Activated T-helper 17 cell treated with anti-CD3 and anti-CD28 coated beads, Interleukin-2, amount 50 U/mL, for 72 hours (primary cell): ENCODE data around the gene THSD7A. TPM values are rescaled to one million over a fixed set of nuclear protein-coding genes. Genes with fewer than 3 reads are reported as not detected.

Experiments used
- ATAC-seq: fragments of 150-1000 bp; cut with Tn5 transposase; replicated peaks from 2 replicates; pipeline ENCODE4 v1.10.0; 2021; ENCODE audit warnings: mild to moderate bottlenecking, moderate library complexity
- H3K27ac Mint-ChIP-seq: one replicate; pipeline ENCODE4 v1.8.0; 2022; ENCODE audit warnings: mixed read lengths
- H3K27me3 Mint-ChIP-seq: one replicate; pipeline ENCODE4 v1.8.0; 2022; ENCODE audit warnings: mixed read lengths
- H3K36me3 Mint-ChIP-seq: one replicate; pipeline ENCODE4 v1.8.0; 2022; ENCODE audit warnings: low read depth, mild to moderate bottlenecking, mixed read lengths
- H3K4me1 Mint-ChIP-seq: one replicate; pipeline ENCODE4 v1.8.0; 2022; ENCODE audit warnings: mixed read lengths
- H3K4me3 Mint-ChIP-seq: one replicate; pipeline ENCODE4 v1.8.0; 2022; ENCODE audit warnings: mild to moderate bottlenecking, mixed read lengths
- H3K9me3 Mint-ChIP-seq: one replicate; pipeline ENCODE4 v1.8.0; 2022; ENCODE audit warnings: mixed read lengths
- total RNA-seq, 2 donors: library from RNA; stranded (reverse); gene quantifications; one replicate each; pipeline ENCODE4 v1.2.3, GENCODE V29; 2022

THSD7A gene
- total RNA-seq, 2 donors from 2014 or later, result 0.02 to 0.82 TPM

DNA sequence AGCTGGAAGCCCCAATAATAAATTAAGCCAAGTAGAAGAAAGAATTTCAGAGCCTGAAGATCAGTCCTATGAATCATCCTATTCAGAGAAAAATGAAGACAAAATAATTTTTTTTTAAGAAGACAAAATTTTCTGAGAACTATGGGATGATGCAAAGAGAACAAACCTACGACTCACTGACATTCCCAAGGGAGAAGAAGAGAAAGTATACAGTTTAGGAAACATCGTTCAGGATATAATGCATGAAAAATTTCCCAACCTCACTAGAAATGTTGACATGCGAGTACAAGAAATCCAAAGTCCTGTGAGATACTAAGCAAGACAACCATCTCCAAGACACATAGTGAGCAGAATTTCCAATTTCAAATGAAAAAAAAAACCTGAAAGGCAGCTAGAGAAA is 150.5 kb downstream of the THSD7A start:
- Mint-ChIP-seq H3K27me3 (no peaks in the 10 kb centered on the region), H3K9me3 (peaks cover 21% of the 10 kb centered on the region), H3K36me3 (no peaks in the 10 kb centered on the region), H3K4me3 (no peak overlapping the region), H3K4me1 (no peaks in the 10 kb centered on the region), H3K27ac (no peak overlapping the region)
- ATAC-seq, result no peak

GRCh38 chr7:11675163-11675562 is 156.8 kb downstream of the THSD7A start:
- peaks cover 25% of the 10 kb centered on the region for H3K9me3 Mint-ChIP-seq
- H3K4me3 Mint-ChIP-seq, result no peak overlapping the region
- ATAC-seq, result no peak
- H3K36me3 Mint-ChIP-seq, result no peaks in the 10 kb centered on the region
- H3K27me3 Mint-ChIP-seq, result no peaks in the 10 kb centered on the region
- no peaks in the 10 kb centered on the region for H3K4me1 Mint-ChIP-seq
- no peak overlapping the region for H3K27ac Mint-ChIP-seq

DNA sequence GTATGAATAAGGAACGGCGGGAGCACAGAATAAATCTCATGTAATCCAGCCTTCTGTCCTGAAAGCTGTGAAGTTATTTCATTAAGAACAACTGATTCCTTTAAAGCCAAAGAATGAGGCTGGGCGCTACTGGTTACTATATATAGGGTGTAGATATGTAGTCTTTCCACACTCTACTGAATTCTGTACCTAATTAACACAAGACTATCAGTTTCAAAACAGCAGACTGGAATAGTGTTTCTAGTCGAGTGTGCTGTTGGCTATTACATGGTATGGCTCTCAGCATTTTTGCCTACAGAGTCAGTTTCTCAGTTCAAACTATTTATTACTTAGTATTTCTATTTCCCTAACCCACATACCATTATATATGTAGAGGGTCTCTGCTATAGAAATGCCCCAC is 163.3 kb downstream of the THSD7A start:
- Mint-ChIP-seq H3K27ac (no peak overlapping the region), H3K27me3 (no peaks in the 10 kb centered on the region), H3K36me3 (no peaks in the 10 kb centered on the region), H3K9me3 (no peaks in the 10 kb centered on the region), H3K4me1 (no peaks in the 10 kb centered on the region), H3K4me3 (no peak overlapping the region)
- ATAC-seq, result no peak

DNA sequence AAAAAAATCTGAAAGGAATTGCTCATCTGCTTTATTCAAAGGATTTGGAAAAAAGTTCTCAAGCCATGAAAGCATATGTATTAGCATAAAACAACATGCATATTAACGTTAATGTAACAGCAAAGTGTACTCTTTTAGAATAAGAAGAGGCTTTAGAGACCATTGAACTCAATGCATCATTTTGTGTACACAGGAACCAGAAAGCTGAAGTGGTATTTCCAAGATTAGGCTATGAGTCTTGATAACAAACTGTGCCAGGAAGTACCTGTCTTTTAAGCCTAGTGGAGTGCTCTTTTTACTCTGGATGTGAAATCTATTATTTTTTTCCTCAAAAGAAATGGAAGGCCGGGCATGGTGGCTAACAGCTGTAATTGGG is 164.2 kb downstream of the THSD7A start:
- Mint-ChIP-seq H3K27me3 (no peaks in the 10 kb centered on the region), H3K4me1 (no peaks in the 10 kb centered on the region), H3K27ac (no peak overlapping the region), H3K9me3 (no peaks in the 10 kb centered on the region), H3K36me3 (no peaks in the 10 kb centered on the region), H3K4me3 (no peak overlapping the region)
- no peak for ATAC-seq

GRCh38 chr7:11667071-11667809 is 164.8 kb downstream of the THSD7A start:
- H3K27ac Mint-ChIP-seq, result no peak overlapping the region
- no peaks in the 10 kb centered on the region for H3K36me3 Mint-ChIP-seq
- no peaks in the 10 kb centered on the region for H3K9me3 Mint-ChIP-seq
- no peaks in the 10 kb centered on the region for H3K4me1 Mint-ChIP-seq
- ATAC-seq, result no peak
- no peaks in the 10 kb centered on the region for H3K27me3 Mint-ChIP-seq
- no peak overlapping the region for H3K4me3 Mint-ChIP-seq

DNA sequence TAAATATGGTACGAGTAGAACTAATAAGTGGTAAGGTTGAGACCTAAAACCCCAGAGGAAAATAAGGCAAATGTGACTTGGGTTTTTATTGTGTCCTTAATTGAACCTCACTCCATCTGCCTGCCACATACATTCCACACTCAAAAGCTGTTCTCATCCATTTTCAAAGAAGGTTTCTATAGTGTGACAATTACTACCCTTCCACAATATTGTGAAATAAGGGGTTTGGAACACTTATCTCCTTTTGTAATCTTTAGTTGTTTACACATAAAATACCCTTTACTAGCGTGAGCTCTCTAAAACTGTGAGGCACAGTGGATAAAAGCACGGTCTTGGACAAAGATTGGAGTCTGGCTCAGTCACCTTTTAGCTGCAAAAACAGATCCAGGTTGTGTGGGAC is 166.6 kb downstream of the THSD7A start:
- Mint-ChIP-seq H3K4me1 (no peaks in the 10 kb centered on the region), H3K36me3 (no peaks in the 10 kb centered on the region), H3K4me3 (no peak overlapping the region), H3K9me3 (no peaks in the 10 kb centered on the region), H3K27ac (no peak overlapping the region), H3K27me3 (no peaks in the 10 kb centered on the region)
- no peak for ATAC-seq

- Mint-ChIP-seq H3K9me3 (no peaks in the 10 kb centered on the region), H3K4me3 (no peak overlapping the region), H3K27ac (no peak overlapping the region), H3K36me3 (no peaks in the 10 kb centered on the region), H3K4me1 (no peaks in the 10 kb centered on the region), H3K27me3 (no peaks in the 10 kb centered on the region)
- ATAC-seq, result no peak
These were observed 176.4 kb downstream of the THSD7A start for GRCh38 chr7:11655642-11656041.

DNA sequence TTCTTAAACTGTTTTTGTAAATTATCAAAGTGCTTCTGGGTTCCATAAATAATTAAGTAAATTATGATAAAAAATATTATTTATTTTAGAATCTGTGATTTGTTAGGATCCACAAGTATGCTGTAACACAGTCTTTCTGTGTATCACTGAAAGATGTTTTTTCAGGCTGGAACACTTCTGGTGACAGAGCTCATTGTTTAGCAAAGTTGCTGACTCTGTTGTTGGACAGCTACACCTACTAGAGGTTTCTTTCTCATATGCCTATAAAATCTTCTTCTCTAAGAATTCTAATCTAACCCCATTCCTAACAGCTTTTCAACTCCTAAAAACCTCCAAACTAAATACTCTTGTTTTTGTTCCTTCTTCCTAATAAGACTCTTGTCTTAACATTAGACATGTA is 176.8 kb downstream of the THSD7A start:
- H3K4me1 Mint-ChIP-seq, result no peaks in the 10 kb centered on the region
- no peak for ATAC-seq
- no peak overlapping the region for H3K4me3 Mint-ChIP-seq
- H3K27ac Mint-ChIP-seq, result no peak overlapping the region
- no peaks in the 10 kb centered on the region for H3K27me3 Mint-ChIP-seq
- H3K9me3 Mint-ChIP-seq, result no peaks in the 10 kb centered on the region
- H3K36me3 Mint-ChIP-seq, result no peaks in the 10 kb centered on the region

GRCh38 chr7:11650500-11650899 is 181.5 kb downstream of the THSD7A start:
- Mint-ChIP-seq H3K4me1 (no peaks in the 10 kb centered on the region), H3K4me3 (no peak overlapping the region), H3K36me3 (no peaks in the 10 kb centered on the region), H3K9me3 (peaks cover 3% of the 10 kb centered on the region), H3K27me3 (no peaks in the 10 kb centered on the region), H3K27ac (no peak overlapping the region)
- no peak for ATAC-seq

- Mint-ChIP-seq H3K27me3 (no peaks in the 10 kb centered on the region), H3K4me1 (no peaks in the 10 kb centered on the region), H3K27ac (no peak overlapping the region), H3K4me3 (no peak overlapping the region), H3K9me3 (peaks cover 3% of the 10 kb centered on the region), H3K36me3 (no peaks in the 10 kb centered on the region)
- ATAC-seq, result no peak
These were observed 182.0 kb downstream of the THSD7A start for GRCh38 chr7:11650030-11650429.

- H3K4me3 Mint-ChIP-seq, result no peak overlapping the region
- H3K27me3 Mint-ChIP-seq, result no peaks in the 10 kb centered on the region
- no peaks in the 10 kb centered on the region for H3K36me3 Mint-ChIP-seq
- H3K27ac Mint-ChIP-seq, result no peak overlapping the region
- no peak for ATAC-seq
- H3K4me1 Mint-ChIP-seq, result no peaks in the 10 kb centered on the region
- peaks cover 3% of the 10 kb centered on the region for H3K9me3 Mint-ChIP-seq
These were observed 183.0 kb downstream of the THSD7A start for GRCh38 chr7:11648980-11649379.

- ATAC-seq, result no peak
- Mint-ChIP-seq H3K9me3 (peaks cover 3% of the 10 kb centered on the region), H3K27me3 (no peaks in the 10 kb centered on the region), H3K36me3 (no peaks in the 10 kb centered on the region), H3K4me3 (no peak overlapping the region), H3K4me1 (no peaks in the 10 kb centered on the region), H3K27ac (no peak overlapping the region)
These were observed 183.9 kb downstream of the THSD7A start for GRCh38 chr7:11648101-11648500.

GRCh38 chr7:11642841-11643240 is 189.2 kb downstream of the THSD7A start:
- H3K4me3 Mint-ChIP-seq, result no peak overlapping the region
- H3K9me3 Mint-ChIP-seq, result no peaks in the 10 kb centered on the region
- no peak for ATAC-seq
- H3K27ac Mint-ChIP-seq, result no peak overlapping the region
- H3K36me3 Mint-ChIP-seq, result no peaks in the 10 kb centered on the region
- H3K27me3 Mint-ChIP-seq, result no peaks in the 10 kb centered on the region
- H3K4me1 Mint-ChIP-seq, result no peaks in the 10 kb centered on the region

- Mint-ChIP-seq H3K27me3 (no peaks in the 10 kb centered on the region), H3K4me1 (no peaks in the 10 kb centered on the region), H3K9me3 (no peaks in the 10 kb centered on the region), H3K27ac (no peak overlapping the region), H3K36me3 (no peaks in the 10 kb centered on the region), H3K4me3 (no peak overlapping the region)
- ATAC-seq, result no peak
These were observed 189.7 kb downstream of the THSD7A start for GRCh38 chr7:11642276-11642675.

DNA sequence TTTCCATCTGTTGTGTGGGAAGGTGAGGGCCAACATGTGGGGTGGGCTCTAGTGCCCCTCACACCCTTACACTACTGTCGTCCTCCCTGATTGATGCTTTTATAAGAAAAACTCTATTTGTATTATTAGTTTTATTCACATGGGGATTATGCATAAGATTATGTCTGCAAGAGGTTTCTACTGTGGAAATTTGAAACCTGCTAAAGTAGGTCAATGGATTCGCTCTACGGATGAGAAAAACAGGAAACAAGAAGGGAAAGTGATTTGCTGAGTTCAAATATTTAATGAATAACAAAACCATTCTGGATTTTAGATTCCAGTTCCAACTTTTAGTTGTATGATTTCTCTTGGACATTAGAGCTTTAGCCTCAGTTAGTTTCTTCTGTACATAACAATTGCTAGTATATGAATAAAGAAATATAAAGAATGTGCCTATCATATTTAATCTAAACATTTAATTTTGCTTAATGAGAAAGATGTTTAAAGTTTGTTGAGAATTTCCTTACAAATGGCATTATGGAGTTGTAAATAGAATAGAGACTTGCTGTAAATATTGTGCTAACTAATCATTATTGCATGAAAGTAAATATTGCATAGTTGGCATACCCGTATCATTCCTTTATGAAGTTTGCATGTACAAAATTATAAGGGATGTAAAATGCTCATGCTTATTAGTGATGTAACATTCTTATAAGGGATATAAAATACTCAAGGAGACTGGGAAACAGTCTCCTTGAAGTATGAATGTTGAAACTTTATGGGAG is 193.8 kb downstream of the THSD7A start:
- H3K4me3 Mint-ChIP-seq, result no peak overlapping the region
- H3K27me3 Mint-ChIP-seq, result no peaks in the 10 kb centered on the region
- no peaks in the 10 kb centered on the region for H3K36me3 Mint-ChIP-seq
- no peak overlapping the region for H3K27ac Mint-ChIP-seq
- no peaks in the 10 kb centered on the region for H3K4me1 Mint-ChIP-seq
- ATAC-seq, result no peak
- H3K9me3 Mint-ChIP-seq, result no peaks in the 10 kb centered on the region
